ENCODE data around the gene CST8.
A peak's percentile ranks its signal among the peaks of the same experiment; 100 is the strongest.

CST8 gene

DNA sequence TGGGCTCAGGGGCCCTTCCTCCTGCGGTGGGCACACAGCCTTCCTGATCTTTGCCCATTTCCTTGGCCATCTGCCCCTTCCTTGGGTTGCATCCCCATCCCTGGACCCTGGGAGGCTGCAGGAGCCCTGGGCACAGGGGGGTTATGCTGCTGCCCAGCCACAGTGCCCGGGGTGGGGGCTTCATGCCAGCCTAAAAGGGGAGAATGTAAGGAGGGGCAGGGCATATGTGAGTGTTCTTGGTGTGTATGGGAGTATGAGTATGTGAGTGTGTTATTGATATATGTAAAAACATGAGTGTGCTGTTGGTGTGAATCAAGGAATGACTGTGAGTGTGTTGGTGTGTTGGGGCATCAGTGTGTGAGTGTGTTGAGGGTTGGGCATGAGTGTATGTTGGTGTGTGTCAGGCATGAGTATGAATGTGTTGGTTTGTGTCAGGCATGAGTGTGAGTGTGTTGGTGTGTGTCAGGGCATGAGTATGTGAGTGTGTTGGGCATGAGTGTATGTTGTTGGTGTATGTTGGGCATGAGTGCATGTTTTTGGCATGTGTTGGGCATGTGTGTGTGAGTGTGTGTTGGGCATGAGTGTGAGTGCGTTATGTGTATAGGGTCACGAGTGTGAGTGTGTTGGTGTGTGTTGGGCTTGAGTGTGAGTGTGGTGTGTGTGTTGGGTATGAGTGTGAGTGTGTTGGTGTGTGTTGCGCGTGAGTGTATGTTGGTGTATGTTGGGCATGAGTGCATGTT is 14.7 kb upstream of the CST8 start:
- no peak for DNase-seq (ENCODE audit: low read depth in 3 of 3)

DNA sequence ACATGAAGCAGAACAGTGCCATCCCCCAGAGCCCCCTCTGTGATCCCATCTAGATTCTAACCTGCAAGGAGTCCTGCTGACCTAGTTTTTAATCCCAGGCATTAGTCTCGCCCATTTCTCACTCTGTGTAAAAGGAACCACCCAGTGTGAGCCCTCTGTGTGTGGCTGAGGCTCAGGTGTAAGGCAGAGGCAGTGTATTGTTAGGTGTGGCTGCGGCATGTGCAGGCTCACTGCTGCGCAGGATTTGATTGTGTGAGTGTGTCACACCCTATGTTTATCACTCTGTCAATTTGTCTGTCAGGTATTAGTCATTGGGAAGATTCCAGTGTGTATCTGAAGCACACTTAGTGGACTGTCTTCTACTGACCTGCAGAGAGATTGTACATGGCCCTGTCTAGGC is 13.7 kb upstream of the CST8 start:
- no peak for DNase-seq (ENCODE audit: low read depth in 3 of 3)

DNA sequence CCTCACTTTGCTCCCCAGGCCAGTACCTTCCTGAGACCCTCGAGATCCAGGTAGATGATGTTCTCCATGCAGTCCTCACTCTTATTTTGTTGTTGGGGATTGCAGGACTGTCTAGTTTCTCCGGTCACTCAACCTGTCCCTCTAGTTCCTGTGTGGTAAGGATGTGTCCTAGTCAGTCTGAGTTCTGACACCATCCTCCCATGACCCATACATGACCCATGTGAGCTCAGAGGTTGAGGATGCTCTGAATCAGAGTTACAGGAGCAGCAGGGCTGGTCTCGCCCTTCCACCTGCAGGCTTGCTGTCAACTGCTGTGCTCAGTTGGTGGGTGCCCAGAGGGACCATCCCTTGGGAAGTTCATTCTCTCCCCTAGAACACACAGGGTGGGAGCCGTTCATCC is 11.9 kb upstream of the CST8 start:
- no peak for DNase-seq (ENCODE audit: low read depth in 3 of 3)

DNA sequence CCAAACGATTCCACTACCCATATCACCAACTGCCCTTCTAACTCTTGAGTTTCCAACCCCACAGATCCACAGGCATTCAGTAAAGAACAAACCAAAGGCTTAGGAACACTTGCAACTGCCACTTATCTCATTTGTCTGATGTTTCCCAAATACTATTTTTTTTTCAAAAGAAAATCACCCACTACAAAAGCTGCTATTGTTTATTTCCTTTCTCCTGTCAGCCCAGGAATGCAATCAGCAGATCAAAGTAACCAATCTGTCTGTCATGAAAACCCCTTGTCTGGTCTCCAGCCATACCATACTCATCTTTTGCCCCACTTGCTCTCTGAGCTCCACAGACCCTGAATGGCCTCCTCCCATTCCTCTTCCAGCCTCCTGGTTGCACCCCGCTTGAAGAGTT is 8.8 kb upstream of the CST8 start:
- DNase-seq (ENCODE audit: low read depth in 3 of 3) = no peak

DNA sequence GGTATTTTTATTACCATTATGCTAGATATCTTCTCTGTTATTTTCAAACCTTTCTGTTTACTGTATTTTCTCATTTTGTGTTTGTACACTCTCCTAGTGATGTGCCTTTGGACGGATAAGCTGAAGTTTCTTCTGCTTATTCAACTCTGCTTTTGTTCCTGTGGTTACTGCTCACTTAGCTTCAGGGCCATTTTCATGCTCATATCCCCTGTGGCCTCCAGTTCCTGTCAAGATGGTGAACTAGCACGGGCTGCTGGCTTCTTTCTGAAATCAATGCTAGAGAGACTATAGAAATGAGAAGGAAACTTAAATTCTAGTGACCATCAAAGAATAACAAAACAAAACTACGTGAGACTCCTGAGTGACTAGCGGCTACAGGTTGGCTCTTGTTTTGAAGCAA is 6.8 kb upstream of the CST8 start:
- DNase-seq (ENCODE audit: low read depth in 3 of 3) = no peak

DNA sequence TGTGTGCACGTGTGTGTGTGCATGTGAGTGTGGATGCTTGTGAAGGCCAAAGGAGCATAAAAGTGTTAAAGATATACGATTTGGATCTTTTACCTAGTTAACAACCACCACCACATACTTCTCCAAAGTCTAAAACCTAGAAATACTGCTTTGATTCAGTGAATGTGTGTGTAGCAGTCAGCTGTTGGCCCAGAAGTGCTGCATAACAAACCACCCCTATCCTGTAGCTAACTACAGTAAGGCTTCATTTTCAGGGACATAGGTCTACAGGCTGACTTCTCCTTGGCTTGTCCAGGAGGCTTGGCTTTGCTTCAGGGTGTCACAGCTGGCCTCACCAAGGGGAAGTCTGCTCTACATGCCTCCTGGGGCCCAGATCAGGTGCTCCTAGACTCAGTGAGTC is 2.4 kb upstream of the CST8 start:
- DNase-seq (ENCODE audit: low read depth in 3 of 3) = no peak

DNA sequence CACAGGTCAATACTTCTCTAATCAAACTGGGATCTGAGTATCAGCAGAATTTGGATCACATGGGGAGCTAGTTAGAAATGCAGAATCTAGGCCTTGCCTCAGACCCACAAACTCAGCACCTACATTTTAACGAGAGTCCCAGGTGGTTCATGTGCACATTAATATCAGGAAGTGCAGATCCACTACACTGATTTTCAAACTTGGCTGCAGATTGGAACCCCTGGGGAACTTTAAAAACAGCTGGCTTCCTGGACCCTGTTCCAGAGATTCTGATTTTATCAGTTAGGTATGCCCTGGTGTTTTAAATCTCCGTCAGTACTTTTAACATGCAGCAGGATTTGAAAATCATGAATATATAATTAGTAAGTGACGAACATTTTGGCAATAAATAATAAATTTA is 1.9 kb upstream of the CST8 start:
- DNase-seq (ENCODE audit: low read depth in 3 of 3) = no peak

DNA sequence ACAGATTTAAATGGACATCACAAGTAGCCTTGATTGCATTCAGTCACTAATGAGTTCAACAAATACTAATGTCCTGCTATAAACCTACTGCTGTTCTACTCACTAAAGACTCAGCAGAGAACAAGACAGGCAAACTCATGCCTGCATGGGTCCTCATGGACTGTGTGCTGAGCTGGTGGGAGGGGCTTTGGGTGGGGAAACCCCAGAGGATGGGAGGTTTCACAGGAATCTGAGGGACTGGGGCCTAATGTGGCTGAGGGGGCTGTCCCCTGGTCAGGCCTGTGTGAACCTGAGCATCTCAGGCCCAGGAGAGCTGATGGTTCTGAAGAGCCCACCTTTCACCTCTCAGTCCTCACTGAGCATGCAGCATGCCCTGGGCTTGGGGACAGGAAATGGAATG is 1.4 kb downstream of the CST8 start:
- peak in 1 of 3 experiments; percentile 16 for DNase-seq (ENCODE audit: low read depth in 3 of 3)

DNA sequence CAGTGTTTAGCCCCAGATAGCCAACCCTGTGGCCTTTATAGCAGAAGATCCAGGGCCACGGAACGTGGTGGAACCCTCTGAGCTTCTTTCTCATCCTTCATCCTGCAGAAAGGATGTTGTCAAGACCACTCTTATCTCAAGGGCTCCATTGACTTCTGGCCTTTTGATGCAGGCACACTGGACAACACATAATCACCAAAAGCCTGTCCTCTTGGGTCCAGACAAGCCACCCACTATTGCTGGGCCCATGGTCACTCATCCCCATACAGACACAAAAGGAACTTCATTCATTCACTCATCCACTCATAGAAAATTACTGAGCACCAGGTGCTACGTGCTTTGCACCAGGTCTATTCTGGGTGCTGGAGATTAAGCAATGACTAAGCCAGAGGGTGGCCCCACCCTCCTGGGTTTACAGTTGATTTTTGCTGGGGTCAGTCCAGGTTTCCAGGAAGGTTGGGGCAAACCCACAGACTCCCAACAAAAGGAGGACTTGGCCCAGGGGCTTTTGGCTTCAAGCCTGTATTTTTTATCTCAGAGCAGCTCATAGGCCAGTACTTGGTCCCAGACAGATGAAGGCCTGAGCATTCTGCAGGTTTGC is 2.4 kb downstream of the CST8 start:
- no peak for DNase-seq (ENCODE audit: low read depth in 3 of 3)

DNA sequence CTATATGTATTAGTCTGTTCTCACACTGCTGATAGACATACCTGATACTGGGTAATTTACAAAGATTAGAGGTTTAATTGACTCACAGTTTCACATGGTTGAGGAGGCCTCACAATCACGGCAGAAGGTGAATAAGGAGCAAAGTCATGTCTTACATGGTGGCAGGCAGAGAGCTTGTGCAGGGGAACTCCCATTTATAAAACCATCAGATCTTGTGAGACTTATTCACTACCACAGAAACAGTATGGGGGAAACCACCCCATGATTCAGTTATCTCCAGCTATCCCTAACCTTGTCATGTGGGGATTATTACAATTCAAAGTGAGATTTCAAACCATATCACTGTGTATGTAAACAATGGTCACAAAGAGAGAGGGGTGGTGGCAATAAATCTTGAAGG is 6.6 kb downstream of the CST8 start:
- DNase-seq (ENCODE audit: low read depth in 3 of 3) = peak in 1 of 3 experiments; percentile 17

DNA sequence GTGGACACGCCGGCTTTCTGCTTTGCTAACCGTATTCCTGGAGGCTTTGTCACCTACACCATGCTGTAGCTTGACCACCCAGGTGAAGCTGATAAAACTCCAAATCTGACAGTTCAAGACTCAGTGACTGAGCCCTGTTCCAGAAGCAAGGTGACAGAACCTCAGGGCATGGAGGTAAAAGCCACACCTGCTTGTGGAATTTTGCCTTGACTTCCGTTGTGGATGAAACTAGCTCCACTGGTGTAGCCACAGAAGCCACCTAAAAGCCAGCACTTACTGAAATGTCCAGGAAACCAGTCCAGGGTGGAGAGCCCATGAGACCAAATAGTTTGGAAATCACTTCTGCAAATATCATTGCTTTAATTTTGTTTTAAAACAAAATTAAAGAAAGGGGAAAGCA is 11.0 kb downstream of the CST8 start:
- DNase-seq (ENCODE audit: low read depth in 3 of 3) = no peak

DNA sequence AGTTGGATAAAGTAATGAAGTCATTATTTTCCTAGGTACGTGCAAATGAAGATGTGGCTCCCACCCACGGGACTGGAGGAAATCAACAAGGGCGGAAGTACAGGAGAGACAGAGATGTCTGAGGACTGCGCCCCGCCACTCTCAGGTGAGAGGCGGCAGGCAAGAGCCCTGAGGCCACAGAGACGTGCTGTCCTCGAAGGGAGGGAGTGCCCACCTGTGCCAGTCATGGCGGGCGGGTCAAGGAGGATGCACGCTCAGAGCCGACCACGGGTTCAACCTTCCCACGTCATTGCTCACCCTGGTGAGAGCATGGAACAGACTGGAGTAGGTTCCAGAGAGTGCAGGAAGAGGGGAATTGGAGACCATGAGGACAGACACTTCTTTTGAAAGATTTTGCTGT is 12.7 kb downstream of the CST8 start:
- no peak for DNase-seq (ENCODE audit: low read depth in 3 of 3)

DNA sequence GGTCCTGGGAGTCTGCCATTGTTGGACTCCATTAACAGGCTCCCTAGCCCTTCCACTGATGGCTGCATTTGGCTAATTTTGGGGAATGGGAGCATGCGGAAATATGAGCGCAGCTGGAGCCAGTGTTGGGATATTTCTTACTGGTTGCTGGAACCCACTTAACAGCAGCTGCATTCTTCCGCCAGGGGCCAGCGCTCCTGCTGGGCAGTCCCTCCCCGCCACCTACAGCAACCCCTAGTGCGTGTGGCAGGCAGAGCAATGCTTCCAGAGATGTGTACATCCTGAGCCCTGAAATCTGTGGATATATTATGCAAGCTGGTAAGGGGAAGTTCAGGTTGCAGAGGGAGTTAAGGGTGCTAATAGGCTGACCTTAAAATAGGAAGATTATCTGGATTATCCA is 16.4 kb downstream of the CST8 start:
- no peak for DNase-seq (ENCODE audit: low read depth in 3 of 3)

DNA sequence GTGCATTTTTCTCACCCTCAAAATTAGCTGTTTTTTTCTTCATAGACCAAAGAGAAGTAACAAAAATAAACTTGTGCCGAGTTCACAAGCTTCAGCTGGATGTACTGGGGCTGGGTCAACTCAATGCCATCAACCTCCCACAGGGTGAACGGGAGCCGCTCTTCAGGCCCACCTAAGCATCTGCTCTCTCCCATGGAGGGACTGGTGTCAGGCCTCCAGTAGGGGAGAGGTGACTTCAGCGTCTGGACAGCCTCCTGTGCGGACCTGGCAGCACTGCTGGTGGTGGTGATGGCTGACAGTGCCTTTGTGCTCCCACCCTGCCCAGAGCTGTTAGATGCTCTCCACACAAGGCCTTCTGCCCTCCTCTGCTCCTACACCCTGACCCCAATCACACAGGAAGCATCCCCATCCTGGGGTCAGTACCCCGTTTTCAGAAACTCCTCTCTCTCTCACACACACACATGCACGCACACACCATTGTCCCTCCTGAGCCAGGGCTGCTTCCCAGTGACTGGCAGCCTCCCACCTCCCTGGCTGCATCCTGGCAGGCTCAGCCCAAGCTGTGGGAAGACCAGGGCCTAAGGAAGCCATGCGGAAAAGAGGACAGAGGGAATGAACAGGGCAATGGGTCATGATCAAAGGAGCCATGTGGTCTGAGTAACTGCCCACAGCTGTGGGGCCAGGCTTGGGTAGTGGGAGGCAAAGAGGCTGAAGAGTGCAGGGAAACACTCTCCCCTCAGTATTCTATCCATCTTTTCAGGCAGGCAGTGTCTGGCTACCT is 17.7 kb downstream of the CST8 start:
- DNase-seq (ENCODE audit: low read depth in 3 of 3) = no peak

DNA sequence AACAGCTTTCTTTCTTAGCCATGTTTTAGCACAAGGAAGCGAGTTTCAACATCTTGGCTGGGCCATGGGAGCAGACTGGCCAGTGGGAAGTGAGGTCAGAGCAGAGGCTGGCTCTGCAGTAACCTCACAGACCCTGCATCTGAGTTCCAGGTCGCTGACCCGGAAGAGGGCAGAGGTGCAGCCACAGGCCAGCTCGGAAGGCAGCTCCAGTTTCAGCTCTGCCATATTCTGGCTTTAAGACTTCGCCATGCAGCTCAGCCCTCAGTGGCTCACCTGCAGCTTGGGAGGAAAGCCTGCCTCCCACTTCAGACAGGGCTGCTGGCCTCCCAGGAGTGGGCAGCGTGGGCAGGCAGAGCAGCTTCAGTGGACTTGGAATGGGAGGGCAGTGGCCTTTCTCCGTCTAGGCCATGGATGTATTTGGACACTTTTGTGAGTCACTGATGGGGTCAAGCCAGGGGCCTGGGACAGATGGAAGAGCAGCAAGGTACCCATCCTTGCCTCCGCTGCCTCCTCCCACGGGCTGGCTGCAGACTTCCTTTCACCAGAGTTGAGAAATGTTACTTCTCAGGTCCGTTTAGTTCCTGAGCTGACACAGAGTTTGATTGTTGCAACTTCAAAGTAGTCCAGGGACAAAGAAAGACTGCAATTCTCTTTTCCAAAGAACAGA is 18.5 kb downstream of the CST8 start:
- no peak for DNase-seq (ENCODE audit: low read depth in 3 of 3)

DNA sequence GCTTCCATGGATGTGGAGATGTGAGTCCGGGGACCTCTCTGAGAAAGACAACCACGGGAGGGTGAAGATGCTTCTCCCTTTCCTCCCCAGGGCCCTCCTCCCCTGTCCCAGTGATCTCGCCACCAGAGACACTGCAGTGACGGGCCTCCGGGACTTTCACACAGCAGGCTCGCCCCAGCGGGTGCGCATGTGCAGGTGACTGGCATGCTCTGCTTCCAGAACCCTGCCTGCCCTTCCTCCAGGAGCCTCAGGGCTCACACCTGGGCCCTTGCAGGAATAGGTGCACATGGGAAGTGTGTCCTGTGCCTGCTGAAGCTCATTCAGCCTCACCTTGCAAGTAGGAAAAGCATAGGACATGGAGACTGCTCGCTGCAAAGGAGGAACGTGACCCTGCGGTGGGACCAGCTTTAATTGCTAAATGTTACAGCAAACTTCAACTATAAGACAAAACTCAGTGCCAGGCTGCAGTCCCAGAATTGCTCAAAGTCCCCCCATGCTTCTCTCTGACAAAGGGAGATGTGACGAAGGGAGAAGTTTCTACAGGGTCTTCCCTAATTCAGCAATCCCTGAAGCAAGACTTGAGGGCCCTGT is 19.2 kb downstream of the CST8 start:
- no peak for DNase-seq (ENCODE audit: low read depth in 3 of 3)

DNA sequence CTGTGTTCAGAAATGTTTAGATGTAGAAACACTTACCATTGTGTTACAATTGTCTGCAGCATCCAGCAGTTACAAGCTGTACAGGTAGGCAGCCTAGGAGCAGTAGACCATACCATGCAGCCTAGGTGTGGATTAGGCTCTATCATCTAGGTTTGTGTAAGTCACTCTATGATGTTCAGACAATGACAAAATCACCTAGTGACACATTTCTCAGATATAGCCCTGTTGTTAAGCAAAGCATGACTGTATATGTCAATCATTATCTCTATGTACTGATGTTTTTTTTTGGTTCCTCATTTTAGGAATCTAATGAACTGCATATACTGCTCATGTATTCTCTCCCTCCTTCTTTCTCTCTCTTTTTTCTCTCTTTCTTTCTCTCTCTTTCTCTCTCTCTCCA is 22.2 kb downstream of the CST8 start:
- no peak for DNase-seq (ENCODE audit: low read depth in 3 of 3)

DNA sequence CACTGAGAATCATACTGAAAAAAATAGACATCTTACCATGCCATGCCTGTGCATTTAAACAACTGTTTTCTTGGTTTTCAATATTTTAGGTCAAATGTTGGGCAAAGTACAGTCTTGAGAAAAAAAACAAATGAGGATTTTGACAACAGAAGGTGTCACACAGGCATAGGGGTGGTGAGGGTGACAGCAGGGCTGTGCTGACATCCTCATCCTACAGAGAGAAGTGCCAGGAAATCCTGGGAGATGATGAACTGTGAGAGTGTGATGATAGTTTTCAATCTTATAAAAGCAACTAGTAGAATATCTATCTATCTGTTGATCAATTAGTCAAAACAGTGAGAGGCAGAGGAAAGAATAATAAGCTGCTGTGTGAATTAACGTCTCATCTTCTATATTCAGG is 23.9 kb downstream of the CST8 start:
- no peak for DNase-seq (ENCODE audit: low read depth in 3 of 3)

DNA sequence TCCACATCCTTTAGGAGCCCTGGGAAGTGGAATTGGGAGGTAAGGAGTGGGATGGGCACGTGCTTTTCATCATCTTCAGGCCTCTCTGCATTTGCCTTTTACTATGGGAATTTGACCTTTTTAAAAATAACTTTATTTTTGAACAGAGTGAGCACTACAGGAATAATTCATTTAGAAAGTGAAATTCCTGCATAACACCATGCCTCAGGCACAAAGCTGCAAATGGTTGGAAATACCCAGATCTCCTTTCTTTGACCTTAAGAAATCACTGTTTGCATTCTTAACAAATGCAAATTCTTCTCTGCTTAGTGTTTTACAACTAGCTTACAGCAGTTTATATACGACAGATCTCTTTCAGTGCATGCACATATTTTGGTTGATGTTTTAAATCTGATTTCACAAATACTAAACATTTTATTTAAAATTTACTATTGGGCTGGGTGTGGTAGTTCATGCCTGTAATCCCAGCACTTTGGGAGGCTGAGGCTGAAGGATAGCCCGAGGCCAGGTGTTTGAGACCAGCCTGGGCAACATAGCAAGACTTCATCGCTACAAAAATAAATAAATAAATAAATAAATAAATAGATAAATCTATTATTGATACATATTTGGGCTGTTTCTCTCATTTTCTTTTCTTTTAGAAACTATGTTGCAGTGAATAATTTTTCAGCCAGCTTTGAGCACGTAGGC is 24.5 kb downstream of the CST8 start:
- no peak for DNase-seq (ENCODE audit: low read depth in 3 of 3)

DNA sequence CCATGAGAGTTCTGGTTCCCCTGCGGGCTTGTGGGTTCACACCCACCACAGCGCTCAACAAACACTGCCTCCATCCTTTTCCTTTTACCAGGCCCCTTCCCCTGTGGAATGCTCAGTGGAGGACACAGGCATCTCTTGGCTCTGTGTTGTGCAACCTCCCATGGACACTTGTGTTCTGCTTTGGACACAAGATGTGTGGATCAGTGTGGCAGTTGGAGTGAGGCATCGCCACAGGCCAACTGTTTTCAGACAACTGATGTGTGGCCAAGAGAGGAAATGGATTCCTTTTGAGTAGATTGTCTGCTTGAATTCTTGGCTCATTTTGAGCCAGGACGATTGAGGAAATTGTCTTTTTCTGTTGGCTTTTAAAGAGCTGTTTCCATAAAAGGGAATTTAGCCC is 26.8 kb downstream of the CST8 start:
- DNase-seq (ENCODE audit: low read depth in 3 of 3) = no peak

DNA sequence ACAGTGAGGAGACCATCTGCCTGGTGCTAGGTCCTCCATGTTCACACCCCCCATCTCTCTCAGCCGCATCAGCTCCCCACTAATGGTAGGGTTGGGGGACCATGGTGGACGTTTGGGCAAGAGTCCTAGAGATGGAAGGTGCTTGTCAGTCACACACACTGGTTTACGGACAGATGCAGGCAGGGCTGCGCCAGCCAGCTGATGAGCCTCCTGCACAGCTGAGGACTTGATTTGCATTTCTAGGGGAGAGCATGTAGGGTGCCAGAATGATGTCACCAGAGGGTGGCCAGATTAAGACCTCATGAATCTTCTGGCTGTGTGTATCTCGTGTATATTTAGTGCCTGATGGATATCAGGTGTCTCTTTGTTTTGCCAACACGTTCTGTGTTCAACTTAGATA is 28.6 kb downstream of the CST8 start:
- no peak for DNase-seq (ENCODE audit: low read depth in 3 of 3)

DNA sequence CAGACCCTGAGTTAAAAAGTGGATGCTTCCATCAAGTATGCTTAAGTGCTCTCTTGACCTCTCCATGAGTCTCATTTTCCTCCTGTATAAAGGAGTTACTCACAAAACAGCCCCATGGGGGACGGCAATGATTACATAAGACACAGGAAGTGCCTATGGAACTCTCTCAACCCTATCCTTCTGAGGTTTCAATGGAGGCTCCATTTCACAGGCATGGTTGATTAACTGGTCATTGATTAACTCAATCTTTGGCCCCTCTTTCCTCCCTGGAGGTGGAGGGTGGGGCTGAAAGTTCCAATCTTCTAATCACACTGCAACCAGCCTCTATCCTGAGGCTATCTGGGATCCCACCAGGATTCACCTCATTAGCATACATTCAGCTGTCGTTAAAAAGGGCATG is 29.3 kb downstream of the CST8 start:
- DNase-seq (ENCODE audit: low read depth in 3 of 3) = no peak
